IPS-NIHi7 (cell line): Measurements from ENCODE around the gene SMURF1.

Experiments
- DNase-seq: peaks from one replicate; pipeline ENCODE4 v3.0.0; 2012; ENCODE audit warnings: mixed read lengths; ENCODE audit errors: extremely low spot score

Gene SMURF1

DNA sequence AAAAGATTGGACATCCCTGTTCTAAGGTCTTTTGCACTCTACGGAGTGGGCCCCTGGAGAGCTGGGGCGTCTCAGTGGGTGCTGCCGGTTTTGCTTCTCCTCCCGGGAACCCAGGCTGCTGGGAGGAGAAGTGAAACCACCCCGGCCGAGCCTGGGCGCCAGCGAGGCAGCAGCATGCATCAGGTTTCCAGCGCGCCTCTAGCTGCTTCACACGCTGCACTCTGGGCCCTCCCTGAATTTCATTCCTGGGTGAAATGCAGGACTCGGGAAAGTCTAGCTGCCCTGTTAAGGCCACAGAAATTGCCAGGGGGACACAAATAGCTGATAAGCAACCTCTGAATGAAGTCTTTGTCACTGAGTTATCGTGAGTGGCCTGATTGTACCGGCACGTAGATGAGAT, 138.1 kb downstream of the SMURF1 start:
- no peak for DNase-seq

DNA sequence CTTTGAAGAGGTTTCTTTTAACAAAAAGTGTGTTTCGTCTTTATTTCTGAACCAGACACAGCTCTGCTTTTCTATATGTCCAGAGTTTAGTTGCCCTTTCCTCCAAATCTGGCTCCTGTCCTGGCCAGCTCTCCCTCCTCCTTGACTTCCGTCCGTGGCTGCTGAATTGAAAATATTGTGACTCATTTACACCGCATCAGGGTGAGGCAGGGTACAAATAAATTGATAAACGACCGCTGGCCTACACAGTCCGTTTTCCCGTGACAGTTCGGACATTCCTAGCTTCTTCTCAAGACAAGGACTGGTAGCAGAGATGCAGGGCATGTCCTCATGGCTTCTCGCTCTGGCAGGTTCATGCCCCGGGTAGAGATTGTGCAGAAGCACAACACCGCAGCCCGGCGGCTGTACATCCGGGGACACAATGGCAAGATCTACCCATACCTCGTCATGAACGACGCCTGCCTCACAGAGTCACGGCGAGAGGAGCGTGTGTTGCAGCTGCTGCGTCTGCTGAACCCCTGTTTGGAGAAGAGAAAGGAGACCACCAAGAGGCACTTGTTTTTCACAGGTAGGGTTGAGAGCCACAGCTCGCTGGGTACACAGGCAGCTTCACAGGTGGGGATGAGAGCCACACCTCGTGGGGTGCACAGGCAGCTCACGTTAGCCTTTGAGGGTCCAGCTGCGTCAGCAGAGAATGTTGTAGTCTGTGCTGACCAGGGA, 139.0 kb downstream of the SMURF1 start:
- no peak for DNase-seq

DNA sequence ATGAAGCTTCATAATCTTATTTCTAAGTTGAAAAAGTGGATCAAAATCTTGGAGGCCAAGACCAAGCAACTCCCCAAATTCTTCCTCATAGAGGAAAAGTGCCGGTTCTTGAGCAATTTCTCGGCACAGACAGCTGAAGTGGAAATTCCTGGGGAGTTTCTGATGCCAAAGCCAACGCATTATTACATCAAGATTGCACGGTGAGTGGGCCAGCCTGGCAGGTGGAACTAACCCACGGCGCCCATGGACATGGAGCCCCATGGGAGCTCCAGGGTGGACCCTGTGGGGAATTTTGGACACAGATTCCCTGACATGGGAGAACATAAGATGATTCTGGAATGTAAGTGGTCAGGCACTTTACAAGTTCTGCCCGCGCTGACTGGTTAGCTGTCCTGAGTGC, 139.7 kb downstream of the SMURF1 start:
- DNase-seq, result no peak

DNA sequence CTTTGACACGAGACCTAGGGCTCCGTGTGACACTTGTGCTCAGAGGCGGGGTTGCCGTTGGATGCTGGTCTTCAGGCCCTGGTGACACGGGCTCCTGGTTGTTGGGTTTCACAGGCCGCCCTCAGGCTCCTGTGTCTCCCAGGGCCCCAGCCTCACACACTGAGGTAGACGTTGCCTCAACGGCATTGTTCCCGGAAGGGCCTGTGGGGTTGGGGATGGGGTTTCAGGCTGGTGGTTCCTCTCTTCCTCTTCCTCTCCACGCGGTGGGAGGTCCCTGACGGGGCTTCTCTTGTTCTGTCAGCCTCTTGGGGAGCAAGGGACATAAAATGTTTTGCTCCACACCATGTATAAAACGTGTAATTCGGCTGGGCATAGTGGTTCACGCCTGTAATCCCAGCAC, 140.5 kb downstream of the SMURF1 start:
- DNase-seq, result no peak

DNA sequence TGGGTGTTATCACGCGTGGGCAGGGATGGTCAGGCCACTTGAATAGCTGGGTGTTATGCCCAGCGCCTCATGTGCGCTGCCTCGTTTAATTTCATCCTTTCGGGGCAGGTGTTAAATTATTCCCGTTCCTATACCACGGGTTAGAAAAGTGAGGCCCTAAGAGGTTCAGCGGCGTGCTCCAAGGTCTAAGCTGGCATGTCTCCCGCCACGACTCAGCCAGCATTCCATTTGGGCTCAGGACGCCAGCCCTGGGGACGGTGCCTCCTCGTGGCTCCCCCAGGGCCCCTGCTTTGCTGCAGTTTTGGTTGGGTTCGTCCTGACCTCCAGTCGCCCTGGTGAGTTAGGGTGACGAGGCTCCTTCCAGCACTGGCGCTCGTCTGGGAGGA, 141.1 kb downstream of the SMURF1 start:
- no peak for DNase-seq

DNA sequence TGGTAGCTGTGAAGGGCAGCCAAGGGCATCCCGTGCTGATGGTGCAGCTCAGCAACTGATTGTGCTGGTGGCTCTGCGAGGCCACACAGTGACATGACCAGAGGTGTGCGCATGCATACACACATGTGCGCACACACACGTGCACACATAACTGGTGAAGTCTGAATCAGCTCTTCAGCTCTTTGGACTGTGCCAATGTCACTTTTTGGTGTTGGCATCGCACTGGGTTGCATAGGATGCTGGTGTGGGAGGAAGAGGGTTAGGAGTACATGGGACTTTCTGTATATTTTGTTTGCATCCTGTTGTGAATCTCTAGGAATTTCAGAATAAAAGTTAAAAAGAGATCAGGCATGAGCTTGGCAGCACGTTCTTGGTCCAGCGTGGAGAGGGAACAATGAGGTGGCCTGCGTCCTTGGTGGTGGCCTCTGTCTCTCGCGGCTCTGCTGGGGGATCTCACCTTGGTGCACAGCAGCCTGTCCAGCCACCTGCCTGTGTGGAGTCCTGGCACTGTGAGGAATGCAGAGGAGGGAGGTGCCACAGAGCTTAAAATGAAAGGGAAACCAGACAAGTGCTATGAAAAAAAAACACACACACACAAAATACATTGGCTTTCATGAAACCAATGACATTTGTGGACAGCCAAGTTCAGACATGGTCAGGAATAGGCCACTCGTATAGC, 141.6 kb downstream of the SMURF1 start:
- no peak for DNase-seq

DNA sequence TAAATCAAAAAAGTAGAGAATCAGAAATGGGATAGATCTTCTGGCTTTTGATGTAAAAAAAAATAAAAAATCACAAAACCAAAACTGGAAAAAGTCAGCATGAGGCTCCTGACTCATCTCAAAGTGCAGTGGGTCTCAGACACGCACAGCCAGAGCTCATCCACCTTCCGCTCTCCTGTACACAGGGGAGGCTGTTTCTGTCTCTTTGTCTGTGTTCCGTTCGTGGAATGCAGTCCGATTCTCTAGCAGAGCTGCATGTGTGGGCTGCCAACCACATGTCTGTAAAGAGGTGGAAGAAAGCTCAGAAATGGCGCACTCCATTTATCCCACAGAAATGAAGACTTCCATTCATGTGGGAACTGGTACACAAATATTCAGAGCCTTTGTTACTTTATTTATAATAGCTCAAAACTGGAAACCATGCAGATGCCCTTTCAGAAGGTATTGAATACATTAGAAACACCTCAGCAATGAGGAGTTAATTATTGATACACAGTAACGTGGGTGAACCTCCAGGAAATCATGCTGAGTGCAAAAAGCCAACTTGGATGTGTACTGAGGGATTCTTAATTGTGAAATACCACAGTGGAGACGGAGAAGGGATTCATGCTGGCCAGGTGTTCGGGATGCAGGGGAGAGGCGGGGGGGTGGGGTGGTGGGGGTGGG, 142.3 kb downstream of the SMURF1 start:
- DNase-seq, result no peak

DNA sequence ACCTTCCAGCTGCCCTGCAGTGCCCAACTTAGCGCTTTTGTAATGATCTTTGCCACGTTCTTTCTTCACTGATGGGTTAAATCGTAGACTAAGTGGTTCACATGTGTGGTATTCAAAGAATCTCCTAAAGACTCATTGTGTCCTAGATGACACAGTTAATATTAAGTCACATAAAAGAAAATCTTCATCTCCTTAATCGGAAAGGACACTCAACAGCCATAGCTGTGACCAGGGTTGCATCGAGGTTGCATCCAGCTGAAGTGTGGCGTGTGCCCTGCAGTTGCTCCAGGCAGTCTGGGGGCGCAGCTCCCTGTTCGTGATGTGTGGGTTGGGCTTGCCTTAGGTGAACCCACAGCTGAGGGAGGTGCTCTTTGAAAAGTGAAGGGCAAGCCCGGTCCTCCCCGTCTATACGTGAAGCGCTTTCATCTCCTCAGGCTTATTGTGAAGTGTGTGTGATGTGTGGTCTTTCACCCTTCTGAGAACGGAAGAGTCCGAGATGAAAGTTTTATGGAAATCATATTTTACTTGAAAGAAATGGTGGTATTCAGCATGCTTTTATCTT, 142.9 kb downstream of the SMURF1 start:
- DNase-seq, result no peak

DNA sequence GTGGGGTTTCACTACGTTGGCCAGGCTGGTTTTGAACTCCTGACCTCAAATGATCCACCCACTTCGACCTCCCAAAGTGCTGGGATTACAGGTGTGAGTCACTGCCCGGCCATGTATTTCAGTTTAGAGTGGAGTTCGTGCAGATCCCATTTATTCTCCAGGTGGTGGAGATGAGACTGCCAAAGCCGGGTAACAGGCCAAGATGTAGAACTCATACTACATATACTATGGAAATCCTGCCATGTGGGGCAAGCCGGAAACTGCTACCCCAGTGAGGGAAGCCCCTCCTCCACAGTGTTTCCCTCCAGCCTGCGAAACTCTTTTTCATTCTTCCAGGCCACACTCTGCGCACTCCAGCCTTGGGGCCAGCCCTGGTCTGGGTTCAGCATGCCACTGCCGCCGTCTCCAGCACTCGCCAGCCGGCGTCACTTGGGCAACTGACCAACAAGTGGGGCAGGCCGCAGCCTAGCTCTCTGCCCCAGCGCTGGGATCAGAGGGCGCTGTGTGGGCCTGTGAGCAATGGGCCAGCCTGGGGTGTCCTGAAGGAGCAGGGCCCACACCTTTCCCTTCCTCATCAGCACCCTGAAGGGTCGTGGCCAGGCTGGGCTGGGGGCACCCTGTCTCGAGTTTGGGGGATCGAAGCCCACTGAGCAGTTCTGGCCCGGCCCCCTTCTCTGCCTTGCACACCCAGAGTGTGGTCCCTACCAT, 143.6 kb downstream of the SMURF1 start:
- no peak for DNase-seq

DNA sequence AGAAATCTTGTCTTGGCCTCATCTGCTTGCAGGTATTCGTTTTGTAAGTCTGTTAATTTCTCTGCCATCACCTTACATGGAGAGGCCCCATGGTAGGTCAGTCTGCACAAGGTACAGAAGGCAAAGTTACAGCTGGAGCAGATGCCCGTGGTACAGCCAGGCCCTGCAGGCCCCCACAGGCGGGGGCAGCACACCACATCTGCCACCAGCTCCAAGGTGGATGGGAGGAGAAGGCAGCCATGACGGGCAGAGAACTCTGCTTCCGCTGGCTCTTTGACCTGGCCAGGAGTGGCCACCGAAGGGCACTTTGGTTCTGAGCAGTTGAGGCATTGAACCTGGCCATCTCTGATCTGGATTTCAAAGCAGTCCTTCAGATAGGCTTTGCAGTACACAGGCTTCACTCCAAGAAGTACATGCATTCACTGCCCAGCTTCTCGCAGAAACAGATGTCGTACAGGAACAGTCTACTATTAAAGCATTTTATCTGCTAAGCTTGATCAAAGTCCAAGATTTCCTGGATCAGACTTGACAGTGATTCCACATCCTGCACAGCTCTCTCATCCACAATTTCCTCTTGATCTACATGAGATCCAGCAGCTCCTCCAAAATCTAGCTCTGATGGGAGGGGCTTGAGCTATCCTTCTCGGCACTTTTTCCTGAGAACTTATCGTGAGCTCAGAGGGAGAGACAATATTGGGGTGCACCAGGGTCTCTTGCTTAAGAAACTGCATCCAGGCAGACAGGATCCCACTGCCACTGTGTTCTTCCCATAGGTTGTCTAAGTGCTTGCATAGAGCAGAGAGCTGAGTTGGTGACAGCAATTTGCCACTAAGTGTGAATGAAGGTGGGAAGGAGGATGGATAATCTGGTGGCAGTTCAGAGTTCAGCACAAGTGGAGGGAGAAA, 144.8 kb downstream of the SMURF1 start:
- DNase-seq, result no peak

DNA sequence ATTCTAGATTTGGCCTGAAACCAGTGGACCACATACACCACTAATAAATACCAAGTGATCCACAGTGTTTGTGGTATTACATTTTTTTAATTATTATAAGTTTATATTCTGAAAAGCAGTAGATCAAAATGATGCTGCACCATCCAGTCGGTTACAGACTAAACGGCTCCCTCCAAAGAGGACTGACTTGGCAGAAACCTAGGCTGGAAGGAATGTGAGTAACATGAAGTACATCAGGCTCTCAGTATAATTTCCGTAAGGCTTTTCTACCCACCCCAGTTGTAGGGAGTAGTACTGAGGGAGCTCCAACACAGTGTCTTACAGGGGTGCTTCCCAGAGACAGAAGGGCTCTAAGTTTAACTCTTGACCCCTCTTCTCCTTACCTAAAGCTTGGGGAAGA, 146.1 kb downstream of the SMURF1 start:
- DNase-seq, result no peak

DNA sequence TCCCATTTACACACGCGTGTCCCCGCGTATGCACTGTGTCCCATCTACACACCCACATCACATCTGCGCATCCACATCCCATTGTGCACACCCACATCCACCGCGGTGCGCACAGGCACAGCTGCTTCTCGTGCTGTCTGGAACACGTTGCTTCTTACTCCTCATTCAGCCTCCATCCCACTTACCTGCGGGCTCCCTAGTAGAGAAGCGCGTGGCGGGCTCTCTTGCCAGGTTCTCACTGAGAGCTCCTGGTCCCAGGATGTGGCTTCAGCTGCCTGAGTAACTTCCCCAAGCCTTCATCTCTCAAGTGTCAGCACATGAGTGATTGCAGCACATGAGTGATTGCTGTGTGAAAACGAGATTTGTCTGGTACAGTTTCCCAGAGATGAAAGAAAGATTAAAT, 147.8 kb downstream of the SMURF1 start:
- no peak for DNase-seq

DNA sequence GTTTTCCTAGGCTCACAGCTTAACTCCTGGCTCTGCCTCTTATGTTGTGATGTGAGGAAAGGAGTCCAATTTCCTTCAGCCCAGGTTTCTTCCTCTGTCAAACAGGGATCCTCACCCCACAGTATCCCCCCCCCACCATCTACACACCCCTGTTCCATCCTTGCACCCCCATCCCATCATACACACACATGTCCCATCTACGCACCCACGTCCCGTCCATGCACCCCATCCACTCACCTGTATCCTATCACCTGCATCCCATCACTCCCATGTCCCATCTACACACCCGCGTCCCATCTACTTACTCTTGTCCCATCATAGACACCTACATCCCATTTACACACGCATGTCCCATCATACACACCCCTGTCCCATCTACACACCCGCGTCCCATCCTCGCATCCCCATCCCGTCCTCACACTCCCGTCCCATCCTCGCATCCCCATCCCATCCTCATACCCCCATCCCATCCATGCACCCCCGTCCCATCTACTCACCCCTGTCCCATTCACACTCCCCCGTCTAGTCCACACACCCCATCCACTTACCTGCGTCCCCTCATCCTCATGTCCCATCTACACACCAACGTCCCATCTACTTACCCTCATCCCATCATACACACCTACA, 148.3 kb downstream of the SMURF1 start:
- DNase-seq, result no peak

DNA sequence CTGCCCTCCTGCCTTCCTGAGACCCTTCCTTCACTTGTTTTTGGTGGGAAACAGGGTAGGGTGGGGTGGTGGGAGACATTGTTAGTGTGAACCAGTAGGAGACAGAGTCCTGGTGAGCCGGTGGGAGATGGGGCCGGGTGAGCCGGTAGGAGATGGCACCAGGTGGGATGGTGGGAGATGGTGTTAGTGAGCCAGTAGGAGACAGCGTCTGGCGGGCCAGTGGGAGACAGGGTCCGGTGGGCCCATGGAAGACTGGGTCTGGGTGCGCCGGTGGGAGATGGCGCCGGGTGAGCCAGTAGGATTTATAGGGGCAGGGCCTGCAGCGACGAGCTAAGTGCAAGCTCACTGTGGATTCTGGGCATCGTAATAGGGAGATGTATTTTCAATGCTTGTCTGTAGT, 148.8 kb downstream of the SMURF1 start:
- no peak for DNase-seq

DNA sequence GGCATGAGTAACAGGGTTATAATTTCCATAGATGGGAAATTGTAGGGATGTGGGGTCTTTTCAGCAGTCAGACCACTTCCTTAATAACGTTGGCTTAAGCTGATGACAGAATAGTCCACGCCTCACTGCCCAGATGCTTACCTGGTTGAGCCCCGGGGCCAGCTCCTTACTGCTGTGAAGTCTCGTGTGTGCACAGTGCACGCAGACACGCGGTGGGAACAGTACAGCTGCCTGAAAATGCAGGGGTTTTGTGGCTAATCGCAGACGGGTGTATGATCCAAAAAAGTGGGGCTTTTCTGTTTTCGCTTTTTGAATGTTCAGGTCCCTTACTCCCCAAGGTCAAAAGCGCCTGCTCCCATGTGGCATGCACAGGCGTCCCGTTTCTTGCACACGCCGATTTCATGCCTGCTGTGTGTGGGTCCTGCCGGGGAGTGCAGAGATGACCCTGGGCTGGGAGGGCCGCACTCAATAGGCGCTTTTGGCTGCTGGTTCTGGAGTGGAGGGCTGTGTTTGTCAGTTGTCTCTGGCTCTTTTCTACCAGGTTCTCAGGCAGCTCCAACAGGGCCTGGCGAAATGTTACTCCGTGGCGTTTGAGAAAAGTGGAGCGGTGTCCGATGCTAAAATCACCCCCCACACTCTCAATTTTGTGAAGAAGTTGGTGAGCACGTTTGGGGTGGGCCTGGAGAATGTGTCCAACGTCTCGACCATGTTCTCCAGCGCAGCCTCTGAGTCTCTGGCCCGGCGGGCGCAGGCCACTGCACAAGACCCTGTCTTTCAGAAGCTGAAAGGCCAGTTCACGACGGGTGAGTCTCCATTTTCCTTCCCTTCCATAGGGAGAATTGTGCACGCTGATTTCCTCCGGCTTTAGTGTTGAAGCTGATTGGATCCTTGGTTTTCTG, 149.6 kb downstream of the SMURF1 start:
- no peak for DNase-seq

DNA sequence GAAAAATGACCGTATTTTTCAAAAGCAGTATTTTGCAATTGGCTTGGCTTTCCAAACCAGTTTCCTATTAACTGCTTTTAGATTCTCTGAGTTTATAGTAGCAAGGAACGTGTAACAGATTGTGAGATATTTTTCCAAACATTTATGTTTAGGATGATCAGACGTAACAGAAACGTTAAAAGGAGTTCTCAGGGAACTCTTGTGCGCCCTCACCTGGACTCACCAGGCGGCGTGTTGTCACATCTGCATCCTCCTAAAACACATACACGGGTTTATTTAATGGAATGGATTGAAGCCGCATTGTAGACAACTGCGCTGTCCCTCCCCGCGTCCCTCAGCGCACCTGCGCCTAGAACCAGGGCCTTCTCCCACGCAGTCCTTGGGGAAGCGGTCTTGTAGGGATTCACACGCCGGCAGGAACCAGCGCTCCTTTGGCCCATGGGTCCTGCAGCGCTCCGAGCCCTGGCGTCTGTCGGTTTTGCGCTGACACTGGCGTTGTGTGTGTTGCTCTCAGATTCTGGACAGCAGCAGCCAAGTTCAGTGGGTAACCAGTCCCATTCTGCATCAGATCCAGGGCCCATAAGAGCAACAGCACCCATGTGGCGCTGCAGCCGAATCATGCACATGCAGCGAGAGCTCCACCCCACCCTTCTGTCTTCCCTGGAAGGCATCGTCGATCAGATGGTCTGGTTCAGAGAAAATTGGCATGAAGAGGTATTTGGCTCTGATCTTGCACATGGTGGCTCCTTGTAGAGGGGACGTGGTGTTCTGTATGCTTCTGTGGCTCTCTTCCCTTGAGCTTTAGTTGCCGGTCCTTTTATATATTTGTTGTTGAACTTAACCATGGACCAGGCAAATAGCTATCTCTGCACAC, 150.6 kb downstream of the SMURF1 start:
- DNase-seq, result peak; percentile 45

DNA sequence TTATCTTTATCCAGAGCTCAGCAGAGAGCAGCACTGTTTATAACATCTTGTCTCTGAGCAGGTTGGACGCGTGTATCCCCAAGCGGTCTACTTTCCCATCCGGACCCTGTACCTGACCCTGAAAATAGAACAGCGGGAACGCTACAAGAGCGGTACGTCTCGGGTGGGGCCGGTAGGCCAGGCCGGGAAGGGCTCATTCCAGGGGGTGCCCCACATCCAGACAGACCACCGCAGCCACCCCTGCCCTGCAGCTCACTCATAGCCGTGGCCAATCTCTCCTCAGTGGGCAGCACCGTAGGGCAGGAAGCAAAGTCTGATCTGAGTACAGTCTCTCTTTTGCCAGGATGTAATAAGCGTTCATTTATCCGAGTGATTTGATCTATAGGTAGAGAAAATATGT, 151.8 kb downstream of the SMURF1 start:
- DNase-seq, result no peak

DNA sequence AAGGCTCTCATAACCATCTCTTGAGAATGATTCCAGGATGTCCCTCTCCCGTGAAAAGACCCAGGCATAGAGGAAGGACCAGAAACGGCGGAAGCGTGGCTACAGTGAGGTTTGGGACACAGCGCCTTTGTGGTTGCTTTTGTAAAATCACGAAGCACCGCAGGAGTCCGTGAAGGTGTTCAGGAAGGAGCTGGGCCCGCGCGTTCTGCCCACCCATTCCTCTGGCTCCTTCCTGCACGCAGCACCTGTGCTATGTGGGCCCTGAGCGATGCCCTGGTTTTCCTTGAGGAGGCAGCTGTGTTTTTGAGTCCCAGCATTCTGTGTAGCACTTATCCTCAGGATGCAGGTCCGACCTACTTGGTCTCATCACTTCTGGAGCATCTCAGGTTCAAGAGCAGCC, 152.8 kb downstream of the SMURF1 start:
- DNase-seq, result no peak

DNA sequence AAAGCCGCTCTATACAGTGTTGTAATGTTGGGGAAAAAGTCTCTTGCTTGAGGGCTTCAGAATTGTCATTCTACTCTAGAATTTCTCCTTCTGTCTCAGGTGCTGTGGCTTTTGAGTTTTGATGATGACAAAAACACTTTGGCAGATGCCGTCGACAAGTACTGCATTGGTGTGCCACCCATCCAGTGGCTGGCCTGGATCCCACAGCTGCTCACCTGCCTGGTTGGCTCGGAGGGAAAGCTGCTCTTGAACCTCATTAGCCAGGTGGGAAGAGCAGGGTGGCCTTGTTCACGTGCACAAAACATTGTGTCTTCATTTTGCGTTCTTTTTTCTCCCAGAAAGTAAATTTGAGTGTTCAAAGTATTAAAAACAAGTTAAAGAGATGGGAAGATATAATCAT, 153.6 kb downstream of the SMURF1 start:
- no peak for DNase-seq
